GM19351 (cell line): Measurements from ENCODE around the gene SLC25A47.
"Not testable (repeated sequence)": the region's sequence is repeated elsewhere in the genome, so short reads cannot be mapped to it uniquely, and the experiment has no call there.

Experiments
- ATAC-seq: cut with Tn5 transposase; IDR thresholded peaks from one replicate; pipeline ENCODE4 v1.9.1; 2021; ENCODE audit warnings: mild to moderate bottlenecking, moderate library complexity; ENCODE audit not compliant: unreplicated experiment

The SLC25A47 gene

DNA sequence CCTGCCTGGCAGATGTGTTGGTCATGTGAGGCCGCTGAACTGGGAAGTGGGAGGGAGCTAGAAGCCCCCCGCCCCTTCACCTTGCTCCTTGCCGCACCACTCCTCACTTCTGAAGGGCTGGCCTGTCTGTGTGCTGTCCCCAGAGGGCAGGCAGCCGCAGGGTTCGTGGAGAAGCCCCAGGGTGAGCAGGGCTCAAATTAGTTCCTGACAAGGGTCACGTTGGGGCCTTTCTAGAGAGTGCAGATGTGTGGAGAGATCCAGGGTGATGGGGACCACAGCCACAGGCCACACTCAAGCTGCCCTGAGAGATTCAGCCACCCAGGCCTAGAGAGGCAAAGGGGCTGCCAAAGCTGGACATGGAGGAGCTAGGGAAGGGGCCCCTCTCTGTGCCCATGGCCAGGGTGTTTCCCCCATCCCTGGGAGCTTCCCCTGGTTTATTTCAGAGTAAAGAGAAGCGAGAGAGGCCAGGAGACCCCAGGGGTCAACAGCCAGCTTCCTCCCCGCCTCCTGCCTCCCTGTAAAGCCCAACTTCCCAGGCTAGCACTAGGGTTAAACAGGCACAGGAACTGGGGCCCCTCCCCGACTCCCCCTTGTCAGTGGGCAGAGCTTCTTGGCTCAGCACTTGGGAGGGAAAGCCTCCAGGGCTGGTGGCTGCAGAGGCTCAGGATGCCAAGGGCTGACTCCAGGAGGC, 33.1 kb upstream of the SLC25A47 start:
- no peak for ATAC-seq

DNA sequence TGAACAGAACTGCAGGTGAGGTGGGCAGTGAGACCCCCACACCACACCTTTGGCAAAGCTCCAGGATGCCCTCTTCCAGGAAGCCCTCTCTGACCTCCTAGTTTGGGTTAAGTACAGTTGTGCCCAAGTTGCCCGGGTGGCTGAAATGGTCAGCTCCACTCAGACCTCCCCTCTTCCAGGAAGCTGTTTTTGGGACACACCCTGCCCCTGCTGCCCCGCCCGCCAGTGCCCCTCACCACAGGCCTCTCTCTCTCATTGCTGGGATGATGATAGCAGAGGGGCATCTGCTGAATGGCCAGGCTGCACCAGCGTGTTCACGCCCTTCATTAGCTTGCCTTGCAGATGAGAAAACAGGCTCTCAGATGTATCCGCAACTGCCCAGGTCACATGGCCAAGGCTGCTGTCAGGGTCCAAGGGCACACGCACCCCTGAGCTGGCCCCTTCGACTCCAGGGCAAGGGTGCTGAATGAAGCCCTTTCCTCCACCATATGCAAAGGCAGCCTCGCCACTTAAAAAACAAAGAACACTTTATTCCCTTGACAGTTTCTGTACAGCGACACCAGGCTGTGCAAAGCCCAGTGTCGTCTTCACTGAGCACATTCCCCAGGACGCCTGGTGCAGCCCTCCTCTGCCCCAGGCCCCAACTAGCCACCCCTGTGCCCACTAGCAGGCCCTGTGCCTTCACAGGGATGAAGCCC, 32.4 kb upstream of the SLC25A47 start:
- ATAC-seq = no peak

DNA sequence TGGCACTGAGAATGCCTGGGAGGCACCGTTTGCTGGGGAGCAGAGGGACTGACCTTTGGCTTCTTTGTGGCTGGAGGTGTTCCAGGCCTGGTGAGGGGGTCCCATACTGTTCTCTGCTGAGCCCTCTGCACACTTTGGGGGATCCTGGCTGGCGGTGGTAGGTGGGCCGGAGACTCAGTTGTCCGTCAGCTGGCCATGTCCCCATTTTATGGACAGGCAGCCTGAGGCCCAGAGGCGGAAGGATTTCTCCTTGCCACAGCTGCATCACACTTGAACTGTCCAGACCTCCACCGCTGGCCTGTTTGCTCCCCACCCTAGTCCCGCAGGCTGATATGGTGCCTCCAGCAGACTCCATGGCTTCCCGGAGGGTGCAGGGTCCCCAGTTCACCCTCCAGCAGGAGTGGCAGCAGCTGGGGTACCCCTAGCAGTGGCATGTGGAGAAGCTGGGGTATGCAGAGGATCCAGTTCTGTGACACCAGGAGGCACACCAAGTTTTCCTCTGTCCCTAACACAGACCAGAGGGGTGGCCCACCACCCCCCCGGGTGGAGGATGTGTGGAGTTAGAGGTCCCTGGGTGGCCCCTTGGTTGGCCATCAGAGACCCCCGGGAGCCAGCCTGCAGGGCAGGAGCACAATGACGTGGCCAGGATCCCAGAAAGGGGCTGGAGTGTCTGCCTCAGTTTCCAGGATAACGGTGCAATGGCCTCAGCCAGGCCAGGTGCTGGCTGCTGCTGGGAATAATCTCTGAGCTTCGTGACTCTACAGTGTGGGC, 31.6 kb upstream of the SLC25A47 start:
- no peak for ATAC-seq

DNA sequence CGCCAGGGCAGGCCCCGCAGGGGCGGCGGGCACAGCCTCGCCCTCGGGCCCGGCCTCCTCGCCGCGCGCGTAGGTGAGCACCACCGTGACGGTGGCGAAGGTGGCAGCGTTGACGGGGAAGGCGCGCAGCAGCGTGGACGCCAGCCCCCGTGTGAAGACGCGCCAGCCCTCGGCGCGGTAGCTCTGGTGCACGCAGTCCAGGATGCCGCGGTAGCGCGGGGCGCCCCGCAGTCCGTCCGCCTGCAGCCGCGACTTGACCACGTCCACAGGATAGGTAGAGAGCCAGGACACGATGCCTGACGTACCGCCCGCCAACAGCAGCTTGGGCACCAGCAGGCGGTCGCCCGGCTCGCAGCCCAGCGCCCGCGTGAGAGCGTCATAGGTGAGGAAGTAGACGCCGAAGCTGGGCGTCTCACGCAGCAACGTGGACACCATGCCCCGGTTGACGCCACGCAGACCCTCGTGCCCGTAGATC, 30.8 kb upstream of the SLC25A47 start:
- ATAC-seq = no peak

DNA sequence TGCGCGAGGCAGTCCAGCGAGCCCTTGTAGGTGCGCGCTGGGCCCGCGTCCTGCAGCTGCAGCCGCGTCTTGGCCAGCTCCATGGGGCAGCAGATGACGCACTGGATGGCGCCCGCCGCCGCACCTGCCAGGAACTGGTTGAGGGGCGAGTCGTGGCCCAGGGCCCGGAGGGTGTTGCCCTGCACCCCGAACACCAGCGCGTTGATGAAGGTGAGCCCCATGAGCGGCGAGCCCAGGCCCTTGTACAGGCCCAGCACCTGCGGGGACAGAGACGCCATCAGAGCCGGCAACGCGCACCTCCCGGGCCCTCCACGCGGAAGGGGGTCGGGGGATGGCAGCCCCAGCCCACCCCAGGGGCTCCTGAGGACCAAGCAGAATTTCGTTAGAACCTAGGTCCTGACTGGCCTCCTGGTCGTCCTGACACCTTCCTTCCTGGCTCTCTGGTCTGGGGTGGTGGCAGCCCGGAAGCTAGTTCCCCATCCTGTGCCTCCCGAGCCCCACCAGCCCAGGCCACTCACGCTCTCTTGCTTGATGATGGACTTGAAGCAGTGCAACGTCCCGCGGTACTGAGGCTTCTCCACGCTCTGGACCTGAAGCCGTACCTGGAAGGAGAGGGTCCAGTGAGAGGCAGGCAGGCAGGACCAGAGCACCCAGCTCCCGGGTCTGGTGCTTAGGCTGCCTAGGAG, 30.2 kb upstream of the SLC25A47 start:
- ATAC-seq = no peak

DNA sequence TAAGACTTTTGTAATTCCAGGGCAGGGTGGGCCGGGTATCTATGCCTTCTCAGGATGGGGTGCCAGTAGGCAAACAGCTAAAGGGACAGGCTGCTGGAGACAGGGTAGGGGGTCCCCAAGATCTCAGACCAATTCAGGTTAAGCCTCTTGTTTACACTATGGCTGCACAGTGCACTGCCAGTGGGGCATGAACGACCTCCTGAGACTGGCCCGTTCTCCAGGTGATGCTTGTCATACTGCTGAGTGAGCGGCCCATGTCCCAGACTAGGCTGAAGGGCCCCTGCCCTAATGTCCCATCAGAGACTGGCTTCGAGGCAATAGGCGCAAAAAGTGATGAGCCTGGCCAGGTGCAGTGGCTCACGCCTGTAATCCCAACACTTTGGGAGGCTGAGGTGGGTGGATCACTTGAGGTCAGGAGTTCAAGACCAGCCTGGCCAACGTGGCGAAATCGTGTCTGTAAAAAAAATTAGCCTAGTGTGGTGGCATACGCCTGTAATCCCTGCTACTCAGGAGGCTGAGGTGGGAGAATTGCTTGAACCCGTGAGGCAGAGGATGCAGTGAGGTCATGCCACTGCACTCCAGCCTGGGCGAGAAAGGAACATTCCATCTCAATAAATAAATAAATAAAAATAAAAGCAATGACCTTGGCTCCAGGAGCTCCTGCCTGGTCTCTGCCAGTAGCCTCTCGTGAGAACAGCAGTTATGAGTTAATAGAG, 29.5 kb upstream of the SLC25A47 start:
- ATAC-seq = no peak

DNA sequence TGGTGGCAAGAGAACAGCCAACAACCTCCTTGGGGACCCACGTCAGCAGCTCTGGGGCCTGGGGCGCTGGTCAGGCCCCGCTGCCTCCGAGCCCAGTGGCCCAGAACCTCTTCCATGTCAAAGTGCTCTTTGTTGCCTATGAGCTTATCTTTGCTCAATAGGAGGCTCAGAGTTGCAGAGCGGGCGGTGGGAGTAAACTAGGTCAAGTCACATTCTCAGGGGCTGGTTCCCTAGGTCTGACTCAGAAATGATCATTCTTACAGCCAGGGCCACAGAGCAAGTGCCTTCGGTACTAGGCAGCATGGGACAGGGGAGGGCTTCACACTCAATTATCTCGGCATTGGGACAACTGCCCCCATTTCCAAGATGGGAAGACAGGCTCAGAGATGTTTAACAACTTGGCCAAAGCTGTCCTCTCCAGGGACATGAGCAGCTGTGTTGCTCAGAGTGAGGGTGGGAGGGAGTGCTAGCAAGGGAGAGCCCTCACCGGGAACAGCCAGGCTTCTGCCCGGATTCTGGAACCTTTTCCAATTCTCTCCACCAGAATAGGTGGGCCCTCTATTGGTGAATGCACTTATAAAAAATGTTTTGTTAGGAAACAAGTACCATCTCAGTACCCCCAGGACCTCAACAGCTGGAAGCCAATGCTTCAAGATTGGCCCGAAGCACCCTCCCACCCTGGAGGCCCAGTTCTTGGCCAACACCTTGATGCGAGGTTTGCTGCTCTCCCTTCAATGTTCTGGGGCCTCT, 28.8 kb upstream of the SLC25A47 start:
- no peak for ATAC-seq

DNA sequence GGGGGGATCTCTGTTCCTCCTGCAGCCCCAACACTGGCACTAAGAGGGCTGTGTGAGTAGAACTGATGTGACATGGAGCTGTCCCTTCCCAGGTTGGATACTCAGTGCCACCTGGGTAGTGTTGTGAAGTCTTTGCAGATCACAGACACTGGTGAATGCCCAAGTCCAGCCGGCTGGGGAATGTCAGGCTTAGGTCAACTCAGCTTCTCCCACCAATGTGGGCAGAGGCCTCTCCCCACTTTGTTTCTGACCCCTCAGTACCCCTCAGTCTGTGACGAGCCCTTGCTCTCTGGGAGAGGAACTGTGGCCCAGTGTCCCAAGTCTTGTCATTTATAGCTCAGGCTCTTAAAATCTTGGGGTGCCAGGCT, 28.2 kb upstream of the SLC25A47 start:
- ATAC-seq = no peak

DNA sequence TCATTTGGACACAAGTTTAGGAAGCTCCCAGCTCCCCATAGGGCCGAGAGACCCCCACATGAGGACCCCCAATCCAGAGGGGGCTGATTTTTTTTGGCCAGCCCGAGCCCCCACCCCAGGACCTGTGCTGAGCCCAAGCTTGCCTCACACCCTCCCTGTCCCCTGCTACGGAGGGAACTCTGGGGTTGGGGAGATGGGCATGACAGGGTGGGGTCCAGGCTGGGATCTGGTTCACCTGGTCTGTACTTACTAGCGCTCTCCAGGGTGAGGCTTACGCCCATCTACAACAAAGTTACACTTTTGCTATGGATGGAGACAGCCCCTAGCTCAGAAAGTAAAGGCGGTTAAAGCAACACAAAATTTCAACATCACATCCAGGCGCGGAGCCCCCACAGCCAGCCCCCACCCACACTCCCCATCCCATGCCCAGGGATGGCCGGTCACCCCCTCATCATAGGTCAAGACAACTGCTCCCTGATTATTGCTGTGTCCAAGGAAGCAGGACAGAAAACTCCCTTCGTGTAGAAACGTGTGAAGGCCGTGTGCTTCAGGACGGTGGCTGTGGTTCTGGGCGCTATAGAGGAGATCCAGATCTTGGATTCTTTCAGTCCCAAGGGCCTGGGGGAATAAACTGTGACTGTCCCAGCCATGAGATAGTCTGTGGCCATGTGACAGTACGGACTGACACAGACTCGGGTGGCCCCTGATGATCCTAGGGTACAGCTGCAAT, 27.6 kb upstream of the SLC25A47 start:
- no peak for ATAC-seq

DNA sequence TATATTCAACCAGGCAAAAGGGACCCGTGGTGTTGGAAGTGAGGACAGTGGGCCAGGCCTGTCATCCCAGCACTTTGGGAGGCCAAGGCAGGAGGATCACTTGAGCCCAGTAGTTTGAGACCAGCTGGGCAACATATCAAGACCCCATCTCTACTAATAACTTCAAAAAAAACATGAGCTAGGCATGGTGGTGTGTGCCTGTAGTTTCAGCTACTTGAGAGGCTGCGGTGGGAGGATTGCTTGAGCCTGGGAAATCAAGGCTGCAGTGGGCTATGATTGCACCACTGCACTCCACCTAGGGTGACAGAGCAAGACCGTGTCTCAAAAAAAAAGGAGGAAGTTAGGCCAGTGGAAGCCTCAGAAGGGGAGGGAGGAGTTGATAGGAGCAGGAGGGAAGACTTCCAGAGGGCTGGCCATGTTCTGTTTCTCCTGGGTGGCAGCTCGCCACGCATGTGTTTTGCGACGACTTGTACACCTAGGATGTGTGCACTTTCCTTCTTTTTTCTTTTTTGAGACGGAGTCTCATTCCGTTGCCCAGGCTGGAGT, 27.0 kb upstream of the SLC25A47 start:
- ATAC-seq = no peak

DNA sequence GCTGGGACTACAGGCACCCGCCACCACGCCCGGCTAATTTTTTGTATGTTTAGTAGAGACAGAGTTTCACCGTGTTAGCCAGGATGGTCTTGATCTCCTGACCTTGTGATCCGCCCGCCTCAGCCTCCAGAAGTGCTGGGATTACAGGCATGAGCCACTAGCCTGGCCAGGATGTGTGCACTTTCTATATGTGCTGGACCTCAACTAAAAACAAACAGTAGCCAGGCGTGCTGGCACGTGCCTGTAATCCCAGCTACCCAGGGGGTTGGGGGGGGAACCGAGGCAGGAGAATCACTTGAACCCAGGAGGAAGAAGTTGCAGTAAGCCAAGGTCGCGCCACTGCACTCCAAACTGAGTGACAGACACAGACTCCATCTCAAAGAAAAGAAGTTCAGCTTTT, 26.4 kb upstream of the SLC25A47 start:
- ATAC-seq = not testable (repeated sequence)

DNA sequence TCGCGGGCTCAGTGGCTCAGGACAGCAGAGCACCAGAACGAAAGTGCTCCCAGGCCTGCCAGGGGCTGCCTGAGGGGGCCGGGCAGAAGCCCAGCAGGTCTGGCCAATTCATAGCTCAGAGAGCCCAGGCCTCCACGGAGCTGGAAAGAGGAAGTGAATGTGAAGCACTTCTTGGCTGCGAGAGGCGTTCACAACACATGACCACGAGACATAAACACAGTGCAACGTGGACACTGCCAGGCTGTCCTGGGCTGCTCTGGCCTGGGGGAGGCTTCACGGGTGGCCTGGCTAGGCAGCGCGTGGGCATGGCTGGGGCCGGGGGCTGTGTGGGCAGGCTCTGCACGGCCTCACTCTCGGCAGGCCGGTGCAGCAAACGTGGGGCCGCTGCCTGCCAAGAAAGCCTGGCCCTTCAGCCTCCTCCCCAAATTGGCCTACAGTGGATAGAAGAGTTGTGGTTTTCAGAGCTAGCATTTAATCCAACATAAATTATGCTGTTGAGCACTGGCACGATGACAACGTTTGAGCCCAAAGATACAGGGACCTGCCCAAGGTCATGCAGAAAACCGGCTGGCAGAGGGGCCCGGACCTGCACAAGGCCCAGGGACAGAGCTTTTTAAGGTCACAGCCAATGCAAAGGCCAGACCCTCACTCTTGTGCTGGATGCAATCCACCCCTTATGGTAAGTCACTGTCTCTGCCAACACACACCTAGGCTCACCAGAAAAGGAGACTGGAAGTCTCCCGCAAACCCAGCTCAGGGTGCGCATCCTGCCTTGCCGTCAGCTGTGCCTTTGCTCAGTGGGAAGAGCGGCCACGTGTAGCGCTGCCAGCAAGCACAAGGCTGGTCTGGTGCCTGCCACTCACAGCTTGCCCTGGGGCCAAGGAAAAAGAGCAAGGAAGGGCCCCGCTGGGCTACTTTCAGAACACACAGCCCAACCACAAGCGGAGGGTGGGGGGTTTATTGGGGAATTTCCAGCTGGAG, 25.5 kb upstream of the SLC25A47 start:
- ATAC-seq = peak; percentile 97

DNA sequence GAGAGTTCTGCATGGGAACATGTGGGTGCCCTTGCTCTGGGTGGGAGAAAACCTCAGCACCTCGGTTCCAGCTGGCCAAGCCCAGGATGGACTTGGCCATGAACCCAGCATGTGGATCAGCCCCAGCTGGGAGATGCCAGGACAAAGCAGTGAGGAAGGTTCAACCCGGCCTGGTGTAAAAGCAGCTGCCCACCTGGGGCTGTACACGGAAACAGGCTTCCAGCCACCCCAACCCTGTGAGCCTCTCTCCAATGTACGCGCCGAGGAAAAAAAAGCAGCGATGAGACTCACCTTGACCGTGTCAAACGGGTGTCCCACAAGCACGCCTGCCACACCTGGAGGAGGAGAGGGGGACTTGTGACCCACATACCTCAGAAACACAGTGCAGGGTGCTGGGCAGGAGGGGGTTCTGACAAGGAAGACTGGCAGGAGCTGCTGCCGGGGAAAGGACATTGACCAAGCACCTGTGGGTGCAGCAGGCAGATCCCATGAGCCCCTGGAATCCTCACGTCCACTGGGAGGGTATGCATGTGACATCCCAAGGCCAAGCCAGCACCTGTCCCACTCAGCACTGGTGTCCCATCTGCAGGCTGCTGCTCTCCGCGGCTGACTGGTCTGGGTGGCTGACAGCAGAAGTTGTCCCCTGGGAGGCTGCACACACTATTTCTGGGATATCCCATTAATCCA, 24.4 kb upstream of the SLC25A47 start:
- no peak for ATAC-seq

DNA sequence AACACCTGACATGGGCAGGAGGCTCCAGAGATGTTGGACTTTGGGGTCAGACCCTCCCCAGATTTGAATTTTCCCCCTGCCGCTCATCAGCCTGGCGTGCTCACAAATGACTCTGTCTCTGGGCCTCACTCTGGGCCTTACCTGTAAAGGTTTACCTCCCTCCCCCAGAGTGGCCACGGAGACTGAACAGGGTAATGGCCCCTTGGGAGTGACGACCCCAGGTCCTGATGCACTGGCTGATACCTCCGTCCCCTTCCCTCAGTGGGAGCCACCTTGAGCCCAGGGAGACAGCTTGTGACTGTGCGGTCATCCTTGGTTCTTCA, 23.9 kb upstream of the SLC25A47 start:
- no peak for ATAC-seq

DNA sequence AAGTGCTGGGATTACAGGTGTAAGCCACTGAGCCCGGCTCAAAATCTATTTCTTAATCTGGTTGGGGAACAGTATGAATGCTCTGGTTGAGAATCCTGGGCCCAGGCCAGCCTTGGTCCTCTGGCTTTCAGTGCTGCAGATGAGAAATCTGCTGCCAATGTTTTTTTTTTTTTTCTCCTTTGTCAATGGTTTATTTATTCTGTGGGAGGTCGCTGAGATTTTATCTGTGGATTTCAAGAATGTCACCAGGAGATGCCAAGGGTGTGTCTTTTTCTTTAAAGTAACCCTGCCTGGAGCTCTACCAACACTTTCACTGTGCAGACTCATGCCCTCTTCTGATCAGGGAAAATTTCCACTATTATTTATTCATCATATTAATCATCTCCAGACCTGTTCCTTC, 20.5 kb upstream of the SLC25A47 start:
- ATAC-seq = no peak

DNA sequence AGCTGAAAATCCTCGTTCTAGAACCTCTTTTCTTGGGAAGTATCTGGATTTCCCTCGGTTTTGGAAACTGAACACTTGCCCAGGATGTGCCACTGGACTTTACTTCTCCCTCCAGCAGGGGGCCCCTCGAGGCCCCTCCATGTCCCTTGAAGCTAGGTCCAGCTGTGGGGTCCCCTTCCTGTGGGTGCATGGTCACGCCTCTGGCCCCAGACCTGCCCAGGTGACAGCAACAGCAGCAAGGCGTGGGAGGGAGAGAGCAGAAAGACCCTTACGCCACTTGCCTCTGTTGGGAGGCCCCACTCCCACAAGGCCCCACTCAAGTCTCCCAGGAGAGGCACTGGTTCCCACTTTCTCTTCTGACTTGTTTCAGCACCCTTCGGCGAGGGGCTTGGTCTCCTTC, 20.0 kb upstream of the SLC25A47 start:
- no peak for ATAC-seq

DNA sequence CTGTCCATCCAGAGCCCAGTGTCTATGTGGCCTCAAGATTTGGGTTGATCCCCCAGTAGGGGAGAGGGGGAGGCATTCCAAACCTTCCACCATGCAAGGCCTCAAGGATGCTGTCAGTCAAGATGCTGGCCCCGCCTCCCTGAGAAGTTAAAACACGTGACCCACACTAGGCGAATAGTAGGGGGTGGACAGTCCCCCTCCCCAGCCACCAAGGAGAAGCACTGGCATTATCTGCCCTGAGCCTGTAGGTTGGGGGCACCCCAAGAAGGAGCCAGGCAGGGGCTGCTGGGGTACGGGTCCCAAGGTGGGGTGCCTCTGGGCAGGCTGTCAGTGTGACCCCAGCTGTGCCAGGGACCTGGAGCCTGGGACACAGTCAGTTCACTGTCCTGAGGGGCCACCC, 19.2 kb upstream of the SLC25A47 start:
- no peak for ATAC-seq
